Right hindlimb (tissue), 1 donor: ENCODE results near the gene RTRAF.

Source experiments
- DNase-seq: peaks from one replicate; pipeline ENCODE4 v3.0.0-alpha.2; 2018

The RTRAF gene

GRCh38 chr14:52051871-52052270, 62.5 kb downstream of the RTRAF start:
- no peak for DNase-seq

GRCh38 chr14:52052288-52052943, 63.1 kb downstream of the RTRAF start:
- no peak for DNase-seq

- no peak for DNase-seq
These were observed 63.7 kb downstream of the RTRAF start for GRCh38 chr14:52053044-52053443.

GRCh38 chr14:52054678-52055077, 65.3 kb downstream of the RTRAF start:
- DNase-seq, result no peak

- no peak for DNase-seq
These were observed 65.8 kb downstream of the RTRAF start for GRCh38 chr14:52055167-52055566.

- no peak for DNase-seq
These were observed 69.0 kb downstream of the RTRAF start for GRCh38 chr14:52058341-52058740.

- no peak for DNase-seq
These were observed 70.3 kb downstream of the RTRAF start for GRCh38 chr14:52059649-52060048.

- peak; percentile 70 for DNase-seq
These were observed 70.7 kb downstream of the RTRAF start for GRCh38 chr14:52060080-52060479.
